Muscle of leg (tissue), 11 donors: ENCODE measurements around the gene UBP1. TPM values are rescaled to one million over a fixed set of nuclear protein-coding genes. Genes with fewer than 3 reads are reported as not detected.
"Not testable (repeated sequence)": the region's sequence is repeated elsewhere in the genome, so short reads cannot be mapped to it uniquely, and the experiment has no call there.

Experiments used
- DNase-seq: peaks from one replicate; pipeline ENCODE4 v3.0.0; 2013
- H3K27ac ChIP-seq: one replicate; pipeline ENCODE4 v1.5.1; 2013; ENCODE audit warnings: mild to moderate bottlenecking, low read length, control low read depth
- H3K27me3 ChIP-seq: one replicate; pipeline ENCODE4 v1.6.1; 2013; ENCODE audit warnings: low read length; ENCODE audit not compliant: control insufficient read depth, insufficient read depth
- H3K36me3 ChIP-seq: one replicate; pipeline ENCODE4 v1.6.1; 2013; ENCODE audit warnings: low read length; ENCODE audit not compliant: control insufficient read depth, insufficient read depth
- H3K4me1 ChIP-seq: one replicate; pipeline ENCODE4 v1.6.1; 2013; ENCODE audit warnings: low read length; ENCODE audit not compliant: control insufficient read depth, insufficient read depth
- H3K4me3 ChIP-seq: one replicate; pipeline ENCODE4 v1.5.1; 2013; ENCODE audit warnings: low read length, control low read depth
- H3K9me3 ChIP-seq: replicated peaks from 2 replicates; pipeline ENCODE4 v1.6.1; 2013; ENCODE audit warnings: low read depth, low read length; ENCODE audit not compliant: control insufficient read depth
- WGBS: methylation state at CpG from one replicate; pipeline ENCODE4 v1.1.5; 2013; ENCODE audit warnings: missing lambda C conversion rate; ENCODE audit not compliant: insufficient coverage; 5-methylcytosine and 5-hydroxymethylcytosine counted together
- polyA plus RNA-seq, 8 donors: library from polyadenylated mRNA; unstranded; fragments of 120-200 nt; gene quantifications; one replicate each; pipeline versions ENCODE4 v1.2.1 to v1.2.3, GENCODE V29; 2013; ENCODE audit warnings: inconsistent platforms in 1 of 8, low replicate concordance in 1 of 8; ENCODE audit not compliant: insufficient read length in 8 of 8, insufficient read depth in 1 of 8
- total RNA-seq: library from RNA; stranded (reverse); fragments of 120-200 nt; gene quantifications from one replicate; pipeline ENCODE4 v1.2.4, GENCODE V29; 2013

UBP1 gene
- total and polyA plus RNA-seq, 9 donors: 24.6 to 56.9 (median 47.0) TPM

DNA sequence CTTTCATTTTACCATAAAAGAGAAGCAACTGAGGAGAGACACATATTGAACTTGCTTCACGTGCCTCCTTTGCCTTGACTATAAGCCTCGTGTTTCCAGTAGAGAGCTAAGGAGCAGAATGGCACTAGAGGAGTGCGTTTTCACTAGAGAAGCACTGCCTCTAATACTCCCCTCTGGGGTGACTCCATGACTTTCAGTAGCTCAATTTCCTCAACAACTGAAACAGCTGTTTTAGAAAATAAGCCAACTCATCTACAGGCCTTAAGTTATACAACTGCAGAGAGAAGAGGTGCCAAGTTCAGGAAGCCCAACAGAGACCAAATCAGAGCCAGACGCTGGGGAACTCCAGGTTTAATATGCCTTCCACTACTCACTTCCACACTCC lies 1.9 kb downstream of the UBP1 start:
- H3K4me1 ChIP-seq: peaks cover 12% of the 10 kb centered on the region
- H3K27me3 ChIP-seq: no peaks in the 10 kb centered on the region
- peak overlapping the region; percentile 93 for H3K27ac ChIP-seq
- DNase-seq: peak; percentile 79
- no CpG with 5 or more reads among the region's 4 CpGs for WGBS
- H3K36me3 ChIP-seq: no peaks in the 10 kb centered on the region
- H3K9me3 ChIP-seq: no peaks in the 10 kb centered on the region
- H3K4me3 ChIP-seq: peak overlapping the region; percentile 92

DNA sequence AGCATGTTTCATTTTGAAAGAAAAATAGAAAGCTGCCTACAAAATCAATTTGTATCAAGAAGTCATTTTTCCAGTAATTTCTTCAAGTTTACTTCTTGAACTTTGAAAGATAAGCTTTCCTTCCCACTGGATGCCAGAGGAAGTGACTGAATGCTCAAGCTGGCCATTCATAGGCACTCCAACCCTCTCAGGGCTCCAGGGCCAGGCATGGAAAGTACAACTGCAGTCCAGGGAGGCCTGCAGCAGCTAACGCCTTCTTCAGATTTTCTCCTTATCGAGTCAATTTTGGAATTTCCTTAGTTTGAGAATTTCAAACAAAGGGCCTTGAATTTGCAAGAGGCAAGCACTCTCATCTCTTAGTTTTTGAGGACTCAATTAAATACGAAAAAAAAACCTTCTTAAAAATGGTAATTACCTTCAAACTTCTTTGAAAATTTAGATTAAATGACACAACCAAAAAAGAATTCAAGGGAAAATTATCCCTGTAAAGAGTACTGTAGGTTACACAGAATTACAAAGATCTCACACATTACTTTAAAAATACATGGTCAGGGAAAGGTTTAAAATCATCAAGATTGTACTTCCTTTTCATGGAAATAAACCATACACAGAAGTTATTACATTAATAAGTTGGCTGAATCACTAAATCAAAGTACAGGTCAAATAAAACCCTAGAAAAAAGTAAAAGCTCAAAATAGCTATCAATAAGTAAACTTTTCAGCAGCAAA lies 2.5 kb downstream of the UBP1 start:
- Histone ChIP-seq H3K4me1 (peaks cover 12% of the 10 kb centered on the region), H3K36me3 (no peaks in the 10 kb centered on the region), H3K4me3 (no peak overlapping the region), H3K27me3 (no peaks in the 10 kb centered on the region), H3K27ac (peak overlapping the region; percentile 93), H3K9me3 (no peaks in the 10 kb centered on the region)
- peak; percentile 21 for DNase-seq
- 64% methylated on average over 2 of the region's 3 CpGs for WGBS

DNA sequence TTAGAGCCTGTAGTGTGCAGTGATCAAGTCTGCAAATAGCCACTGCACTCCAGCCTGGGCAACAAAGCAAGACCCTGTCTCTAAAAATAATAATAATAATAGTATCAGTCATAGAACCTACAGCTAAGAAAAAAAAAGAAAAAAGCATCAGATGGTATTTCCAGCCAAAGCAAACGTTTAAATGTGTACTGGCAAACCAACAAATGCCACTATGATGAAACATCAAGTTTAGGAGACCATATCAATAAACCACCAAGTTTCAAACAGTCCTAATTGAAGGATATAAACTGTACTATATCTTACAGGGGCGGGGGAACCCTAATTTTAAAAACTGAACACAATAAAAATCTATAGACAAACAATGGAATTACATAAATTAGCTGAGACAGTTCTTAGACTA lies 6.4 kb downstream of the UBP1 start:
- no peak overlapping the region for H3K27ac ChIP-seq
- no CpG with 5 or more reads among the region's 2 CpGs for WGBS
- no peaks in the 10 kb centered on the region for H3K9me3 ChIP-seq
- H3K27me3 ChIP-seq: no peaks in the 10 kb centered on the region
- no peak for DNase-seq
- peaks cover 9% of the 10 kb centered on the region for H3K4me1 ChIP-seq
- no peak overlapping the region for H3K4me3 ChIP-seq
- H3K36me3 ChIP-seq: no peaks in the 10 kb centered on the region

DNA sequence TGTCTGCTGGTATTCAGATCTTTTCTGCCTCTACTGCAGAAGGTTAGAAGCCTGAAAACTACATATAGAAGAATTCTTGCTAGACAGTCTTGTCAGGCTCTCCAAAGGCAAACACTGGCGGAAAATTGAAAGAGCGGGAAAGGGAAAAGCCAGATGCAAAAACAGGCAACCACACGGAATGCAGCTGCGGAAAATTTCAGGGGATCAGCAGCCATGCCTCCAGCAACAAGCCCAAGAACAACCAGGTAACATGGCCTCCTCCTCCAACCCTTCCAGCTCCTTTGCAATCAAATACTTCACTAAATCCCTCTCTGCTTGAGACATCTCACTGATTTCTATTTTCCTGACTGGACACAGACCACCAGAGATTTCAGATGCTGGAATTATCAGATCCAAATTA lies 9.6 kb downstream of the UBP1 start:
- H3K27ac ChIP-seq: no peak overlapping the region
- H3K4me1 ChIP-seq: peaks cover 2% of the 10 kb centered on the region

DNA sequence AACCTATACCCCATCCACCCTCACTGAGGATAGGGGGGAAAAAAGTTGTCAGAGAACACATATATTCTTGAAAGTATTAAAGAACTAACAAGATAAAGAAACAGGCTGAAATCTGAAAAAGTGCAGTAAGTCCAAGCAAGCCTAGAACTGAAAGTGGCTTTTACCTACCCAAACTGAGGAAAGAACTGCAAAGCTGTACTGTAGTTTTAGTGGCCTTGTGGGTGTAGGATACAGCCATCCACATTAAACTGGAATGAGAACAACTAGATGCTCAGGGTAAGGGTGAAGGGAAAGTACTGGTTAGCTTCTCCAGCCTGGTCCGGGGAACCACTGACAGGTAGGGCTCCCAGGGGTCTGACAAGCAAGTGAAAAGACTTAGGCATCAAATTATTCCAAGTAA lies 10.1 kb downstream of the UBP1 start:
- Histone ChIP-seq H3K4me1 (peaks cover 2% of the 10 kb centered on the region), H3K36me3 (peaks cover 1% of the 10 kb centered on the region), H3K4me3 (no peak overlapping the region), H3K27ac (no peak overlapping the region), H3K27me3 (no peaks in the 10 kb centered on the region), H3K9me3 (no peaks in the 10 kb centered on the region)
- WGBS: 100% methylated on average over 1 of the region's 1 CpG
- DNase-seq: no peak

More for the DNA sequence above, 9.6 kb downstream of the UBP1 start:
- DNase-seq: no peak
- Histone ChIP-seq H3K36me3 (no peaks in the 10 kb centered on the region), H3K27me3 (no peaks in the 10 kb centered on the region), H3K9me3 (no peaks in the 10 kb centered on the region), H3K4me3 (no peak overlapping the region)
- WGBS: 93% methylated on average over 2 of the region's 4 CpGs

DNA sequence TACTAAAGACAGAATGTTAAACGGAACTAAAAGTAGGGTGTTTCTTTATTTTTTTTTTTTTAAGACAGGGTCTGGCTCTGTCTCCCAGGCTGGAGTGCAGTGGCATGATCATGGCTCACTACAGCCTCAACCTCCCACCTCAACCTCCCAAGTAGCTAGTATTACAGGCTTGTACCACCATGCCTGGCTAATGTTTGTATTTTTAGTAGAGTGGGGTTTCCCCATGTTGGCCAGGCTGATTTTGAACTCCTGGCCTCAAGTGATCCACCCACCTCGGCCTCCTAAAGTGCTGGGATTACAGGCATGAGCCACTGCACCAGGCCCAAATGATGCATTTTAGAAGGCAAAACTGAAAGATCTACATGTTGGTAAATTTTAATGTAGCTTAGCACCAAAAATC lies 10.9 kb downstream of the UBP1 start:
- H3K4me3 ChIP-seq, H3K9me3 ChIP-seq, H3K27ac ChIP-seq, H3K27me3 ChIP-seq, DNase-seq, H3K36me3 ChIP-seq, H3K4me1 ChIP-seq: not testable (repeated sequence)
- 100% methylated on average over 1 of the region's 2 CpGs for WGBS

DNA sequence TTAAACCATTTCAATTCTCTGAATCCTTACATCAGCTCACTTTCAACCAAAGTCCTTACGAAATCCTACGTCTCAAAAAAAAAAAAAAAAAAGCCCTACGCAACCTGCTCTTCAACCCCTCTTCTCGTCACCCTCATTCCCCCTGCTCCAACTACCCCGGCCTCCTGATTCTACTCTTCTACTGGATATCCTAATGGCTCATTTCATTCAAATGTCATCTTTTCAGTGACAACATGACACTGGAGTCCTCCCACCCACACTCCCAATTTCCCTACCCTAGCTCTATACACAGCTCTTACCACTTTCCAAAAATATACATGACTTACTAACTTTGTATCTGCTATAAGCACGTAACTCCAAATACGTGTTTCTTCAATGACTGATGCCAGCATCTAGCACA lies 11.5 kb downstream of the UBP1 start:
- Histone ChIP-seq H3K9me3 (no peaks in the 10 kb centered on the region), H3K27me3 (no peaks in the 10 kb centered on the region), H3K4me1 (peaks cover 2% of the 10 kb centered on the region), H3K36me3 (peaks cover 2% of the 10 kb centered on the region), H3K27ac (no peak overlapping the region), H3K4me3 (no peak overlapping the region)
- 90% methylated on average over 4 of the region's 7 CpGs for WGBS
- no peak for DNase-seq

DNA sequence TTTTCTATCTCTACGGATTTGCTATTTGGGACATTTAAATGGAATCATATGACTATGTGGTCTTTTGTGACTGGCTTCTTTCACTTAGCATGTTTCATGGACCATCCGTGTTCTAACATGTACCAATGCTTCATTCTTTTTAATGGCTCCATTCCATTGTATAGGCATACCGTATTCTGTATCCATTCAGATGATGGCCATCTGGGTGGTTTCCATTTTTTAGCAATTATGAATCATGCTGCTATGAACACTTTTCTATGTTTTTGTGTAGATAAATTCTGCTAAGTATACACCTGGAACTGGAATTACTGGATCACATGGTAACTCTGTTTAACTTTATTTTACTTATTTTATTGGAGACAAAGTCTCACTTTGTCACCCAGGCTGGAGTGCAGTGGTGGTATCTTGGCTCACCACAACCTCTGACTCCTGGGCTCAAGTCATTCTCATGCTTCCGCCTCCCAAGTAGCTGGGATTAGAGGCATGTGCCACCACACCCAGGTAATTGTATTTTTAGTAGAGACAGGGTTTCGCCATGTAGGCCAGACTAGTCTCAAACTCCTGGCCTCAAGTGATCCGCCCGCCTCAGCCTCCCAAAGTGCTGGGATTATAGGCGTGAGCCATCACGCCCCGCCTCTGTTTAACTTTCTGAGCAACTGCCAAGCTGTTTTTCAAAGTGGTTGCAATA lies 13.4 kb downstream of the UBP1 start:
- Histone ChIP-seq H3K4me3 (no peak overlapping the region), H3K4me1 (peaks cover 2% of the 10 kb centered on the region), H3K27ac (no peak overlapping the region), H3K9me3 (no peaks in the 10 kb centered on the region), H3K36me3 (peaks cover 6% of the 10 kb centered on the region), H3K27me3 (no peaks in the 10 kb centered on the region)
- no peak for DNase-seq
- WGBS: 94% methylated on average over 5 of the region's 10 CpGs

DNA sequence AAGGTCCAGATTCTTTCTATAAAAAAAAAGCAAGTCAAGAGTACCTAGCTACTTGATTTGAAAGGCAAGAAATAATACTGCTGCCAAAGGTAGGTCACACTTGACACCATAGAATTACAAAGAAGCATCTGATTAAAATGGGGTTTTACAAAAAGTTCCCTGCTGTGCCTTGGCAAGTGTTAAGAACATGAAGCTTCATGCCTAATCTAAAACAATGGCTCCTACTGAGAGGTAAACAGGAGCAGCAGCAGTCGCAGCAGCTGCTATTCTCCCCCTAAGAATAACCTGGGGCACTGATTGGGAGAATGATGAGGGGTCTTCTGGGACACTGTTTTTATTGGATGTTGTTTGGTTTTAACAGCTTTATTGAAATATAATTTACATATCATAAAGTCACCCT lies 14.1 kb downstream of the UBP1 start:
- no peak overlapping the region for H3K4me3 ChIP-seq
- H3K27me3 ChIP-seq: no peaks in the 10 kb centered on the region
- DNase-seq: no peak
- no peaks in the 10 kb centered on the region for H3K9me3 ChIP-seq
- no peak overlapping the region for H3K27ac ChIP-seq
- peaks cover 2% of the 10 kb centered on the region for H3K4me1 ChIP-seq
- no CpG with 5 or more reads among the region's 1 CpG for WGBS
- peaks cover 13% of the 10 kb centered on the region for H3K36me3 ChIP-seq

DNA sequence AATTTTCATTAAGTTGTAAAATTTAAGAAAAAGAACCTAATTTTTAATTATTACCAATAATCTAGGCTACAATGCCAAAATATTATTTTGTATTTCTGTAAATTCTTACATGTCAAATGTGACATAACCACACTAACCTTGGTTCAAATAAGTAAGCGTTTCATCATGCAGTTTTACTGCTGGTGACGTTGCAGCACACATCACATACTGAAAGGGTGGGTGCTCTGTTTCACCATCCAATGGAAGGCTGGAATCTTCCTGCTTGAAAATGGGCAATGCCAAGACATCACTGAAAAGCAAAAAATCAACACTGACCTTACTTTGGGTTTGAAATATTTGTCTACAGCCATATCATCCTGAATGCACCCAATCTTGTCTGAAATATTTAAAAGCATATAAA lies 14.8 kb downstream of the UBP1 start:
- H3K36me3 ChIP-seq: peaks cover 19% of the 10 kb centered on the region
- no peak for DNase-seq
- H3K4me1 ChIP-seq: peaks cover 2% of the 10 kb centered on the region
- 63% methylated on average over 2 of the region's 2 CpGs for WGBS
- no peak overlapping the region for H3K27ac ChIP-seq
- H3K27me3 ChIP-seq: no peaks in the 10 kb centered on the region
- H3K9me3 ChIP-seq: no peaks in the 10 kb centered on the region
- no peak overlapping the region for H3K4me3 ChIP-seq
